HG03025 (cell line): Measurements from ENCODE around the gene CCDC15.
"Not testable (repeated sequence)": the region's sequence is repeated elsewhere in the genome, so short reads cannot be mapped to it uniquely, and the experiment has no call there.

ENCODE experiments used
- ATAC-seq: cut with Tn5 transposase; IDR thresholded peaks from one replicate; pipeline ENCODE4 v1.9.1; 2021; ENCODE audit warnings: mild to moderate bottlenecking, moderate library complexity; ENCODE audit not compliant: unreplicated experiment, low FRiP score

Gene CCDC15

DNA sequence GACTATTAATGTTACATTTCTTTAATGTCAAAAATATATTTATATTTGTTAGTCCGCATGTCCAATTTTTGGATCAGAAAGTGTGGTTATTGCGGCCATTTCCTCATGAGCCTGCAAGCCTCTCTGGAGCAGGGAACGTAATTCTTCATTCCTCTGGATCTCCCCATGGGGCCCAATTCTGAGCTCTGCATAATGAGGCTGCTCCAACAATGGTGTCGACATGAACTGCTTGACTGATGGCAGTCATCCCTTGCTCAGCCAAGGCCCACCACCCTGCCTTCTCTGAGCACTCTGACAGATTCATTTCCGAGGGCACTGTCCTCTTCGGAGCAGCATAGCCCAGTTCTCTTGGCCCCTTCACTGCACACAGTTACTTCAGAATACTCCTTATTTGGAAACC is 15.0 kb upstream of the CCDC15 start:
- ATAC-seq, result no peak

DNA sequence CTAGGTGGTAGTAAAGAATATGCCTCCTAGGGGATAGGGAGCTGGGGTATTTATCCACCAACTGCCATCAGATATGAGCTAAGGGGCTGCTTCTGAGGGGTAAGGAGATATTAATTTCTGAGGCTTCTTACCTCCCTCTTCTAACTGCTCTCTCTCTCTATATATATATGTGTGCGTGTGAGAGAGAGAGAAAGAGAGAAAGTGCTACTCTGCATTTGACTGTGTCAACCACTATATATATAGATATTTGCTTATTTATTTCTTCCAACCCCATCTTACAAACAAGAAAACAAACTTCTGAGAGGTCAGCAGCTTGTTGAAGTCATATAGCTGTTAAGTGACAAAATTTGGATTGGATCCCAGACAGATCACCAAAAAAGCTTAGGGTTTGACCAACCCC is 12.3 kb upstream of the CCDC15 start:
- no peak for ATAC-seq

DNA sequence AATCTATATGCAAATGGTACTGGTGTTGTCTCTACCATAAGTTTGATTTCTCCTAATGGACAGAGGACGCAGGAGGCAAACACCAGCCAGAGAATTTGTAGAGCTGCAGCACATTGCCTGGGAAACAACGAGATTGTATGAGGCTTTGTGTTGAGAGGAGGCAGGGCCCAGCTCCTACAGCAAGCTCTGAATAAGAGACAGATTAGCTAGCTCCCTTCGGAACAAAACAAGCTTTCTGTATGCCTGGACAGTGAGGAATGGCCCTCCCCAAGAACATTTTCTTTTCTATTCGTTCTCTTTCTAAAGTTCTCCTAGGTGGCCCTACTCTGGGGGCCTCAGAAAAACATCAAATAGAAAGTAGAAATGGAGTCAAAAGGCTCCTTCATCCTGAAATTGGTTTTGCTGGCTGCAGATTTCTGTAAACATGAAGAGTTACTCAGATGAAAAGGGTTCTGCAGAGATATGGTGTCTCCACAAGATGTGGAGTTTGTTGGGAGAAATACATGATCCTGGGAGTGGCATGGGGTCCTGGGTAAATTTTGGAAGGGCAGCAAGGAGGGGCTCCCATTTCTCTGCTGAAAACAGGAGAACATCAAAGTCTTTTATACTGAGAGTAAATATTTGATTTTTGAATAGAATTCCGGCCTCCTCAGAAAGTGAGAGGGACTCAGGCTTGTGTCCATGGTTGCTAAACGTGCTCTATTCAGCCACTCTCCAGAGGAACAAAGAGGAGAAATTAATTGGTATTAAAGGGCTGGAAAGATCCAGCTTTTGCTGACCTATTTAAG is 11.3 kb upstream of the CCDC15 start:
- ATAC-seq, result no peak

DNA sequence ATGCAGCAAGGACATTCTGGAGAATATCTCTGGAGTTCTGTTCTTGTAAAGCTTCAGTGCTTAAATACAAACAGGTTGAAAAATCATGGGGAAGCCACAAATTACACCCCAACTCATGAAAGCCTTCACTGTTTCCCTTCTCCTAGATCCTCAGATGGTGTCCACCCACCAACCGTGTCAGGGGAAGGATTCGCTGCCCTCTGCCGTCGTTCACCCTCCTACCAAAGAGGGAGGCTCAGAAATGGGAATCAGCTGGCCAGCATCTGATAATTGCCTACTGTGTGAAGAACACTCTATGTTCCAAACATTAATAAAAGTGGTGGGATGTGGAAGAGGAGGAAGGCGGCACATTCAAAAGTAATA is 10.8 kb upstream of the CCDC15 start:
- ATAC-seq, result no peak

DNA sequence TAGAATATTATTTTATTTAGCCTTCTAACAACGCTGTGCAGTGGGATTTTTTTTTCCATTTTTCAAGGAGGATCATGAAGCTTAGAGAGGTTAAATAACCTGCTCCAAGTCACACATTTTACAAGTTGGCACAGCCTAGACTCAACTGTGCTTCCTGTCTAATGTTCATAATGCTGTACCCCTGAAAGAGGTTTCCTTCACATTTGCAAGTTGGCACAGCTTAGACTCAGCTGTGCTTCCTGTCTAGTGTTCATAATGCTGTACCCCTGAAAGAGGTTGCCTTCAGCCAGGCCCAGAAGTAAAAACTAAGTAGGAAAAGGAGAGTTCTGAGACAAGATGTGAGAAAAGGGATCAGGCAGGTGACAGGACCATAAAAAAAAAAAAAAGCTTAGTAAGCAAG is 10.3 kb upstream of the CCDC15 start:
- no peak for ATAC-seq

DNA sequence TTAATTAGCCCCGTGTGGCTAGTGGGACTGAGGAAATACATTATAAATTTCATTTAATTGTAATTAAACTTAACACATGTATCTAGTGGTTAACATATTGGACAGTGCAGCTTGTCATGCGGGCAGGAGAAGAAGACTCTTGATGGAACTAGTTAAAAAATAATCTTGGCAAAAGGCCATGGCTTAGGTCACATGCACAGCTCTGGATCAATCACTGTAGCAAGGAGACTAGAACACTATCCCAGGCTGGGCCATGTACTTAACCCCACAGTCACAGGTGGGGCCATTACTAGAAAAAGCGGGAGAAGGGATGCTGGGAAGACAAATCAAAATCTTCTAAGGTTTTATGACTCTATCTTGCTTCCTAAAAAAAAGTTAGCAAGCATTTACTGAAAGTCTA is 9.4 kb upstream of the CCDC15 start:
- ATAC-seq, result no peak

DNA sequence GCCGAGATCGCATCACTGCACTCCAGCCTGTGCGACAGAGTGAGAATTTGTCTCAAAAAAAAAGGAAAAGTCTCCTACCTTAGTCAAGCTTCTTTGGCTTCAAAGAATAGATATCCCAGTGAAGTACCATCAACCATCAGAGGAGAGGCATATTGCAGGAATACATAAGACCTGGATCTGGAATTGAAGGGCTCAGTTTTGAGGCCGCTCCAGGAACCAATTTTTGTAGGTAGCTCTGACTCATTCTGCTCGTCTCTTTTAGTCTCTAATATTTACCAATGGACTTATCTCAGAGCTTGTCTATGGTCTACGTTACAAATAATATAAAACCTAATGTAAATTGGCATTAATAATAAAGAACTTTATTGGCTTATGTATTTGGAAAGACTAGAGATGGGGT is 8.2 kb upstream of the CCDC15 start:
- ATAC-seq, result no peak

DNA sequence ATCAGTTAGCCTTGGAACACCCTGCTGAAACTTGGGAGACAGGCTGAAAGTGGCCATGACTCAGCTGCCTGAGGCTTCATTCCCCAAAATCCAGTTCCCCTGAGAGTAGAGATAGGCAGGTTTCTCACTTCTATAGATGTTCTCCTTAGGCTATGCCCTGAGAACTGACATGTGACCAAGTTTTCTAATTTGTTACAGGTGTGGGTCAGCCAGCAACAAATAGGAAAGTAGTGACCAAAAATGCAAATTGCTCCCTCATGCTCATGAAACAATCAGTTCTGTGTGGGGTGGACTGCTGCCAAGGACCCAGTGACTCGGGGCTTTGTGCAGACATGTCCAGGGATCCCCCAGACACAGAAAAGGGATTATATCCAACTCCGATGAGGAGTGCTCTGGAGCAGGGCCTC is 7.3 kb upstream of the CCDC15 start:
- no peak for ATAC-seq

DNA sequence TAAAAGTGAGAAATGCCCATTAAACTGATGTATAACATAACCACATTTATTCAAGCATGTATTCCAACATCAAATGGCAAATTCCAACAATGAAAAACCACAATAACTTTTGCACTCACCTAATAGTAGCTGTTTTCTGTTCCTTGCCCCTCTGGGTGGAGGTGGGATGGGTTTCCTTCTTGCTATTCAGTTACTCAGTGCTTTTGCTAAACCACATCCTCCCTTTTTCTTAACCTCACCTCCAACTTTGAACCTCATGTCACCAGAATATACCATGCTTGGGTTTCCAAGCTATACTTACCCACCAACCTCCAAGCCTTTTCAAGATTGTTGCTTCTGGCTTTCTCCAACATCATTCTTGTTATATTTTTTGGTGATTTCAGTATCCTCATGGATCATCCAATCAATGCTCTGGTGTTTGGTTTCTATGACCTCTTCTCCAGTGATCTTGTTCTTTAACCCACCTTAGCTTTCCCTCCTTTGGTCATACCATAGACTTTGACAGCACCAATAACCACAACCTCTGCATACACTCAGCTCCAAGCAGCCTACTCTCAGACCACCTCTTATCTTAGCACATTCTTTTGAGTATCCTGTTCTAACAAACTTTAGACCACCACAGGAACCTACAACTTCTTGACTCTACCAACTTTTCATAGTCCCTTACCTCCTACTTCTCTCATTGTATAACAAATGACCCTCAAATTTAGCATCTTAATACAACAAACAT is 3.2 kb upstream of the CCDC15 start:
- no peak for ATAC-seq

DNA sequence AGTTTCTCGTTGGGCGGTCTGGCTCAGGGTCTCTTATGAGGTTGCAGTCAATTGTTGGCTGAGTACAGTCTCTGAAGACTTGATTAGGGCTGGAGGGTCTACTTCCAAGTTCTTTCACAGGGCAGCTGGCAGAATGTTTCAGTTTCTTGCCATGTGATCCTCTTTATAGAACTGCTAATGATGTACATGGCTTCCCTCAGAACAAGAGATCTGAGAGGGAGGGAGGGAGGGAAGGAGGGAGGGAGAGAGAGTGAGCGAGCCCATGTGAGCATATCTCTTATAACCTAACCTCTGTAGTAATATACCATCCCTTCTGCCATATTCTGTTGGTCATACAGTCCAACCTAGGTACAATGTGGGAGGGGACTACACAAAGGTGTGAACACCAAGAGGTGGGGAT is 2.7 kb upstream of the CCDC15 start:
- ATAC-seq, result no peak

DNA sequence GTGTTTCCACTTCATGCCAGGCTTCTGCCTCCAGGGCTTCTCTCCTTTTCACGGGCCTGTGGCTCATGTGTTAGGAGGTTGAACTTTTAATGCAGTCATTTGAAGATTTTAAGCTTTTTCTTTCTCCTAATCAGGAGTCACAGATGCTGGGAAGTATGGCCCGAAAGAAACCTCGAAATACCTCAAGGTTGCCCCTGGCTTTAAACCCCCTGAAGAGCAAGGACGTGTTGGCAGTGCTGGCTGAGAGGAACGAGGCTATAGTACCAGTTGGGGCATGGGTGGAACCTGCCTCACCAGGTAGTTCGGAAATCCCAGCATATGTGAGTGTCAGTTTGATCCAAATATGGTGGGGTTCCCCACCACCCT is 571 bp downstream of the CCDC15 start:
- ATAC-seq, result no peak

DNA sequence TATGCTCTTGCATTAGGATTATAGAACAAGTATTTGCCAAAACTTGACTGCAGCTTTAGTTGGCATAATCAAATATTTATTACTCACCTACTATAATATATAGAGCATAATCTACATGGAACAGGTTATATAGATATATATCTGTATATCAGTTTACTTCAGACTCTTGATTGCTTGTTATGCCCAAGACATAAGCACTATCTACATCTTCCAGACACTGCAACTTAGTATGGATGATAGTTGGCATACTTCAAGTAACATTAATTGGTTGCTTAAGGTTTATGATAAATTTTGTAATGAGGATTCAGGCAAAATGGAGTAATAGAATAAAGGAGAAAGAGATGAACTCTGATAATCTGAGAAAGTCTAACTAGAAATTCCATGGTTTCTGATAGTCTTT is 1.0 kb downstream of the CCDC15 start:
- no peak for ATAC-seq

DNA sequence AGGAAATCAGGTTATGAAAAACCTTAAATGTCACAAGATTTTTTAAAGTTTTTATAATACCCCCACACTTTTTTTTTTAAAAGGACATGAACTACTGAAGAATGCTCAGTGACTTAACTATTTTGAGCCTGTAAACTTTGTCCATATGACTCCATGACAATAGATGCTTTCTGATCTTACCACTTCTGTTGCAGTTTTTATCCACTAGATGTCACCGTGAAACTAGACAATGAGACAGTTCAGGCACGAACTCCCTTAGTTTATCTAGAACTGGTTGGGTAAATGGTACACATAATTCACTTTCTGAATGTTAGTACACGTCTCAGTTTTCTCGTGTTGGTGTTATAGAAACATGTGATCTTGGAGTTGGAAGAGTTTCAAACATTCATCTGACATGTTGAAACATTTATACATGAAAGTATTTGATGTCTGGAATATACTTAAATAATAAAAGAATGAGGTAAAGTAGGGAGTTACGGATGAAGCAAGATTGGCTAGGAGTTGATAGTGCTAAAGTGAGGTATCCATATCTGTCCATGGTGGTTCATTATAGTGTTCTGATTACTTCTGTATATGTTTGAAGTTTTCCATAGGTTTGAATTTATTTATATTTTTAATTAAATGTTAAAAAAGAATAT is 8.1 kb downstream of the CCDC15 start:
- peak; percentile 72 for ATAC-seq

DNA sequence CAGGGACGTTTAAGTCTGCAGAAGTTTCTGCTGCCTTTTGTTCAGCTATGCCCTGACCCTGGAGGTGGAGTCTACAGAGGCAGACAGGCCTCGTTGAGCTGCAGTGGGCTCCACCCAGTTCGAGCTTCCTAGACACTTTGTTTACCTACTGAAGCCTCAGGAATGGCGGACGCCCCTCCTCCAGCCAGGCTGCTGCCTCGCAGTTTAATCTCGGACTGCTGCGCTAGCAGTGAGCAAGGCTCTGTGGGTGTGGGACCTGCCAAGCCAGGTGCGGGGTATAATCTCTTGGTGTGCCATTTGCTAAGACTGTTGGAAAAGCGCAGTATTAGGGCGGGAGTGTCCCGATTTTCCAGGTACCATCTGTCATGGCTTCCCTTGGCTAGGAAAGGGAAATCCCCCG is 14.2 kb downstream of the CCDC15 start:
- not testable (repeated sequence) for ATAC-seq

DNA sequence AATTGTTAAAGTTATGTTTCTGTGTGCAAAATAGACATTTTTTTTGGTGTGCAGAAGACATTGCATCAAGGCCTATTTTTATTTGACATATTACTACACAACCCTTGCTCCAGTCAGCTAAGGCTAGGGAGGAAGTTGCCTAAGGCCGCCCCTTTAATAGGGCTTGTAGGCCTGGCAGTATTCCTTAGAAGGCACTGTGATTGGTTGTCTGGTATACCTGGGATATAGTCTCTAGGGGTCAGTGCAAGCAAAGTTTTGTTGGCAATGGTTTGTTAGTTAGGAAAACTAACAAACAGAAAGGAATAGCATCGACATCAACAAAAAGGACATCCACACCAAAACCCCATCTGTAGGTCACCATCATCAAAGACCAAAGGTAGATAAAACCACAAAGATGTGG is 16.9 kb downstream of the CCDC15 start:
- ATAC-seq, result no peak

DNA sequence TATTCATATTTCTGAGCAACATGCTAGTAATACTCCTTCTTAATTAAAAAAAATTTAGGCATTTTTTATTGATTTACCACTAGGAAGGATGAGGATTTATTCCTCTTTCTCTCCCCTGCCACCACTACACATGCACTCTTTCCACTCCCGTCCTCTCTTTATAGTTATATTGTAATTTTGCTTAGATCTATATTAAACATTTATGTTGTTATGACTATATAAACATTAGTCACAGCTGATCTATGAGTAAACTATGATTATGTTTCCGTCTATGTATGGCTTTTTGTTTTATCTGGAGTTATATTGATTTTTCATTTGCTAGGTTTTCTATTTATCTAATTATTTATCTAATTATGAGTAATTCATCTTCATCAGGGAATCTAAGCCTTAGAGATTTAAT is 17.8 kb downstream of the CCDC15 start:
- no peak for ATAC-seq

DNA sequence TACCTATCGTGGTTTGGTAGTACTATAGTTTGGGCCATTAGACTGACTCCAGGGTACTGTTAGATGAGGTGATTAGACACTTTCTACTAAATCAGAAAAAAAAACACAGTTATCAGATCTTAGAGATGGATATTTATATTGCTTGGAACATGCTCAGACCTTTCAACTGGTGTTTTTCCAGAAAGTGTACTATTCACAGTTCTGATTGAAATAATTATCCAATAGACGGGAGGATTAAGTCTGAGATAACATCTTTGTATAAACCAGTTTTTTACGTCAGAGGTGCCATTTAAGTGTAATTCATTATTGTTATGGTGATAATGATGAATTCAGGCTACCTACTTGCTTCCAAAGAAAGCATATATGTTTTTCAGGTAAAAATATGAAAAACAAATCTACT is 22.5 kb downstream of the CCDC15 start:
- no peak for ATAC-seq

DNA sequence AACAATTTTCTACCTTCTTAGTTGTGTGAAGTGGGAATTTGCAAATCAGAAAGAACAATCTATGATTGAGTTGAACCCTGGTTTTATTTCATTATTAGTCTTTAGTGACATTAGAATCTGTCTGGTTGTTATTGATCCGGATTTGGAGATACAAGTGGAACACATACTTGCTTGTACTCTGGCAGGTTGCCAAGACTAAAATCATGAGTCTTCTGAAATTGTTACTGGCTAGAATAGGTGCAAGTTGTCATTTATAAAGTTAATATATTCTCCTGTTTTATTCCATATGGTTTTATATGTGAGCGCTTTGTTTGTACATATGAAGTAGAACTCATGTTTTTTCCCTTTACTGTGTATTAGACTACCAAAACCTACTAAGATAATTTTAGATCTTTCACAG is 23.0 kb downstream of the CCDC15 start:
- no peak for ATAC-seq

DNA sequence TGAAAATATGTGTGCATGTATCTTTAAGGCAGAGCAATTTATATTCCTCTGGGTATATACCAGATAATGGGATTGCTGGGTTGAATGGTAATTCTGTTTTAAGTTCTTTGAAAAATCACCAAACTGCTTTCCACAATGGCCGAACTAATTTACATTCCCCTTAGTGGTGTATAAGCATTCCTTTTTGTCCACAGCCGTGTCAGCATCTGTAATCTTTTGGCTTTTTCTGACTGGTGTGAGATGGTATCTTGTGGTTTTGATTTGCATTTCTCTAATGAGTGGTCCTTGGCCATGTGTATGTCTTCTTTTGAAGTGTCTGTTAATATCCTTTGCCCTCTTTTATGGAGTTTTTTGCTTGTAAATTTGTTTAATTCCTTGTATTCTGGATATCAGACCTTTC is 24.3 kb downstream of the CCDC15 start:
- ATAC-seq, result no peak

DNA sequence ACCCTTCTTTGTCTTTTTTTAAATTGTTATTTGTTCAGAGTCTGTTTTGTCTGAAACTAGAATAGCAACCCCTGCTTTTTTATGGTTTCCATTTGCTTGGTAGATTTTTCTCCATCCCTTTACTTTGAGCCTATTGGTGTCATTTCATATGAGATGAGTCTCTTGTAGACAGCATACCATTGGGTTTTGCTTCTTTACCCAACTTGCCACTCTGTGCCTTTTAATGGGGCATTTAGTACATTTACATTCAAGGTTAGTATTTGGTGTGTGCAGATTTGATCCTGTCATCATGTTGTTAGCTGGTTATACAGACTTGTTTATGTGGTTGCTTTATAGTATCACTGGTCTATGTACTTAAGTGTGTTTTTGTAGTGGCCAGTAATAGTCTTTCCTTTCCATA is 28.0 kb downstream of the CCDC15 start:
- ATAC-seq, result no peak

DNA sequence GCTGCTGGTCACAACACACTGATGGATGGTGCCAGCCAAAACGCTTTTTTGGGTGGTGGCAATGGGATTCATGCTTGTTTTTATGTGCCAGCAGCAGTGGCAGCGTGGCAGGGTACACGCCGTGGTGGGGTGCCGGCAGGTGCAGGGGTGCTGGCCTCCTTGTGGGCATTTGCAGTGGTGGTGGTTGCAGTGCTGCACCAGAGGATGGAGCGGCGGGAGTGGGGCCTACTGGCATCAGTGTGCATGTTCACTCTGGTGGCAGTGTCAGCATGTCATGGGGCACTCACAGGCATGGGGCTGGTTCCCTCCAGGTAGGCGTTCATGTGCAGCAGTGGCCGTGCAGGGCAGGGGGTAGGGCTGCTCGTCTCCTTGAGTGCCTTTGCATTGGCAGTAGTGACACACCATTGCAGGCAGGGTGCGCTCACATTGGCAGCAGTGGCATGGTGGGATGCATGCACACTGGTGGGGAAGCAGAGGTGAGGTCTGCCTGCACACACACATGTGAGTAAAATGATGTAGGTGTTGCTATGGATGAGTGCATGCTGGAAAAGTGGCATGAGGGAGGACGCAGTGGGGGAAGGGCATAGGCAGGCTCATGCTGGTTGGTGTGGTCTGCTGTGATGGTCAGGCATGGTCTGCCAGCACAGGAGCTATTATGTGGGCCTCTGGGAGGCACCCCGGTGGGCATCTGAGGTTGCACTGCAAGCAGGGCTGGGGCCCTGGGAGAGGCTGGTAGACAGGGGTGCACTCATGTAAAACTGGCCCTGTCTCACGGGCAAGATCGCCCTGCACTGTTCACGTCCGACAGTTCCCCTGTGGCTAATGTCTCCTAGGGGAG is 29.9 kb downstream of the CCDC15 start:
- ATAC-seq, result no peak
